DND-41 (cell line): ENCODE data around the gene MRPS26.
A peak's percentile ranks its signal among the peaks of the same experiment; 100 is the strongest.

ENCODE experiments used
- ATAC-seq: fragments of 200-7000 bp; cut with Tn5 transposase; 3 replicates; pipeline ENCODE4 v1.9.1; 2021; ENCODE audit warnings: low read depth; ENCODE audit not compliant: insufficient read depth
- DNase-seq: peaks from one replicate; pipeline ENCODE4 v3.0.0-alpha.2; 2020
- H2AFZ ChIP-seq: 2 replicates; pipeline ENCODE4 v1.6.0; 2012; ENCODE audit warnings: low read depth, low read length
- H3K27ac ChIP-seq: 2 replicates; pipeline ENCODE4 v1.5.1; 2012; ENCODE audit warnings: low read length, inconsistent platforms
- H3K27me3 ChIP-seq: fragments of 200-600 bp; sonication (generic); 2 replicates; pipeline ENCODE4 v1.6.0; 2012; ENCODE audit warnings: low read length, mild to moderate bottlenecking, inconsistent platforms; ENCODE audit not compliant: insufficient read depth, poor library complexity
- H3K36me3 ChIP-seq: 2 replicates; pipeline ENCODE4 v1.5.1; 2012; ENCODE audit warnings: low read length, inconsistent platforms; ENCODE audit not compliant: insufficient read depth
- H3K4me1 ChIP-seq: 2 replicates; pipeline ENCODE4 v1.5.1; 2012; ENCODE audit warnings: mild to moderate bottlenecking, low read length; ENCODE audit not compliant: insufficient read depth
- H3K4me2 ChIP-seq: 2 replicates; pipeline ENCODE4 v1.6.0; 2012; ENCODE audit warnings: mild to moderate bottlenecking, moderate library complexity, low read length, inconsistent platforms; ENCODE audit not compliant: insufficient read depth
- H3K4me3 ChIP-seq, 2 experiments: fragments of 200-600 bp in 1 of 2; shearing (Covaris generic) in 1 of 2; 2 replicates each; pipeline ENCODE4 v1.5.1; 2012 to 2016; ENCODE audit warnings: inconsistent platforms in 2 of 2, low read length in 2 of 2, mild to moderate bottlenecking in 2 of 2, low read depth in 1 of 2, moderate library complexity in 1 of 2
- H3K79me2 ChIP-seq: 2 replicates; pipeline ENCODE4 v1.6.0; 2012; ENCODE audit warnings: low read length, inconsistent platforms; ENCODE audit not compliant: insufficient read depth
- H3K9ac ChIP-seq: 2 replicates; pipeline ENCODE4 v1.6.0; 2012; ENCODE audit warnings: low read depth, mild to moderate bottlenecking, inconsistent platforms, low read length, moderate library complexity
- H3K9me3 ChIP-seq: 2 replicates; pipeline ENCODE4 v1.5.1; 2012; ENCODE audit warnings: low read length, moderate library complexity, mild to moderate bottlenecking, inconsistent platforms; ENCODE audit not compliant: insufficient read depth, severe bottlenecking
- H4K20me1 ChIP-seq: 2 replicates; pipeline ENCODE4 v1.6.0; 2012; ENCODE audit warnings: low read length; ENCODE audit not compliant: insufficient read depth
- EZH2 ChIP-seq: IDR thresholded peaks from 3 replicates; pipeline ENCODE4 v1.6.1; 2012; ENCODE audit warnings: borderline replicate concordance, low read depth, mild to moderate bottlenecking, moderate library complexity, low read length, inconsistent platforms; ENCODE audit not compliant: severe bottlenecking
- TF ChIP-seq, protein P1 (sequence below): IDR thresholded peaks from 2 replicates; pipeline ENCODE4 v1.5.1; 2012; ENCODE audit warnings: borderline replicate concordance, low read length, moderate library complexity, mild to moderate bottlenecking; ENCODE audit not compliant: poor library complexity, severe bottlenecking; ENCODE audit errors: extremely low read depth

MRPS26 gene

GRCh38 chr20:3077618-3078134 lies 31.8 kb downstream of the MRPS26 start:
- no peak for TF ChIP-seq EZH2
- TF ChIP-seq, protein P1, sequence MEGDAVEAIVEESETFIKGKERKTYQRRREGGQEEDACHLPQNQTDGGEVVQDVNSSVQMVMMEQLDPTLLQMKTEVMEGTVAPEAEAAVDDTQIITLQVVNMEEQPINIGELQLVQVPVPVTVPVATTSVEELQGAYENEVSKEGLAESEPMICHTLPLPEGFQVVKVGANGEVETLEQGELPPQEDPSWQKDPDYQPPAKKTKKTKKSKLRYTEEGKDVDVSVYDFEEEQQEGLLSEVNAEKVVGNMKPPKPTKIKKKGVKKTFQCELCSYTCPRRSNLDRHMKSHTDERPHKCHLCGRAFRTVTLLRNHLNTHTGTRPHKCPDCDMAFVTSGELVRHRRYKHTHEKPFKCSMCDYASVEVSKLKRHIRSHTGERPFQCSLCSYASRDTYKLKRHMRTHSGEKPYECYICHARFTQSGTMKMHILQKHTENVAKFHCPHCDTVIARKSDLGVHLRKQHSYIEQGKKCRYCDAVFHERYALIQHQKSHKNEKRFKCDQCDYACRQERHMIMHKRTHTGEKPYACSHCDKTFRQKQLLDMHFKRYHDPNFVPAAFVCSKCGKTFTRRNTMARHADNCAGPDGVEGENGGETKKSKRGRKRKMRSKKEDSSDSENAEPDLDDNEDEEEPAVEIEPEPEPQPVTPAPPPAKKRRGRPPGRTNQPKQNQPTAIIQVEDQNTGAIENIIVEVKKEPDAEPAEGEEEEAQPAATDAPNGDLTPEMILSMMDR: no peak
- no peaks in the 10 kb centered on the region for H3K36me3 ChIP-seq
- no peak for DNase-seq

DNA sequence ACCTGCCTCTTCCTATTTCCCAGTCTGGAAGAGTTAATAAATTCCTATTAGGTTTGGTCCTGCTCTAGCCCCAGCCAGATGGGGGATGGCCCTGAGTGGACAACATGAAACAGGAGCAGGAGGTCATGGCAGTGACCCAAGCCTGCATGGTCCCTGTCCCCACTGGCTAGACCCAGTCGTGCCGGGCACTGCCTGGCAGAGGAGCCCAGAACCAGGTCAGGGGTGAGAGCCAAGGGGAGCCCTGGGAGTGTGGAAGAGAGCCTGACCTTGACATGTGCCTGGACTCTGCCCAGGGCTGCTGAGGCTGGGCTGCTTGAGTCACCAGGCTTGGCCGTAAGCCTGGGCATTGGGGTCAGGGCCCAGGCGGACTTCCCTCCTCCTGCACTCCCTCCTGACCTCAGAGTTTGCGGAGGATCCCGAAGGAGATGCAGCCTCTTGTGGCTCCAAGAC lies 35.1 kb downstream of the MRPS26 start:
- H3K27ac ChIP-seq: no peak overlapping the region
- H3K4me1 ChIP-seq: no peaks in the 10 kb centered on the region
- H3K27me3 ChIP-seq: peaks cover 3% of the 10 kb centered on the region
- no peaks in the 10 kb centered on the region for H3K79me2 ChIP-seq
- no peaks in the 10 kb centered on the region; the same call in none of the 2 replicates for H4K20me1 ChIP-seq
- H3K4me3 ChIP-seq: no peak overlapping the region
- no peaks in the 10 kb centered on the region for H3K9me3 ChIP-seq
- H3K4me2 ChIP-seq: no peak overlapping the region
- TF ChIP-seq, protein P1: no peak
- TF ChIP-seq EZH2: no peak
- ATAC-seq (no peak), DNase-seq (no peak)
- no peaks in the 10 kb centered on the region for H3K36me3 ChIP-seq
- no peak overlapping the region for H2AFZ ChIP-seq
- no peak overlapping the region for H3K9ac ChIP-seq

More at GRCh38 chr20:3077618-3078134, 31.8 kb downstream of the MRPS26 start:
- Histone ChIP-seq H3K79me2 (no peaks in the 10 kb centered on the region), H3K9me3 (no peaks in the 10 kb centered on the region), H3K9ac (no peak overlapping the region), H3K27me3 (peaks cover 3% of the 10 kb centered on the region), H3K27ac (no peak overlapping the region), H3K4me2 (no peak overlapping the region), H3K4me3 (no peak overlapping the region), H3K4me1 (no peaks in the 10 kb centered on the region), H4K20me1 (no peaks in the 10 kb centered on the region; the same call in 1 of the 2 replicates), H2AFZ (no peak overlapping the region)
- 0 out of 3 replicates have a peak, but pooled peaks have one; percentile 29 for ATAC-seq

- no peak overlapping the region for H3K27ac ChIP-seq
- H3K9me3 ChIP-seq: no peaks in the 10 kb centered on the region
- ATAC-seq (no peak), DNase-seq (no peak)
- no peak overlapping the region for H3K4me3 ChIP-seq
- no peaks in the 10 kb centered on the region for H3K36me3 ChIP-seq
- H3K4me2 ChIP-seq: no peak overlapping the region
- no peaks in the 10 kb centered on the region; the same call in none of the 2 replicates for H4K20me1 ChIP-seq
- H3K4me1 ChIP-seq: no peaks in the 10 kb centered on the region
- H3K27me3 ChIP-seq: peaks cover 3% of the 10 kb centered on the region
- no peak overlapping the region for H2AFZ ChIP-seq
- H3K79me2 ChIP-seq: no peaks in the 10 kb centered on the region
- TF ChIP-seq, protein P1: no peak
- TF ChIP-seq EZH2: no peak
- H3K9ac ChIP-seq: no peak overlapping the region
These were observed 35.8 kb downstream of the MRPS26 start for GRCh38 chr20:3081641-3082040.
